GM13976 (cell line): ENCODE results near the gene ZWILCH.

Source experiments
- DNase-seq: peaks from one replicate; pipeline ENCODE4 v3.0.0; 2012; ENCODE audit warnings: low spot score
- in situ Hi-C: fragments of 300-500 bp; cut with MboI; formaldehyde crosslinking; loops from one replicate; pipeline ENCODE4 v1.12.0; 2022; ENCODE audit warnings: low sequenced_read_pairs, mixed read lengths, inconsistent platforms; ENCODE audit not compliant: unreplicated experiment
- TF ChIP-seq, protein P1 (sequence below): IDR thresholded peaks from 2 replicates; pipeline ENCODE4 v1.5.1; 2012; ENCODE audit warnings: borderline replicate concordance, mild to moderate bottlenecking; ENCODE audit not compliant: insufficient read depth; ENCODE audit errors: extremely low read depth, missing control alignments, control extremely low read depth

ZWILCH gene

GRCh38 chr15:66472176-66472999 is 32.7 kb upstream of the ZWILCH start:
- DNase-seq, result peak; percentile 80
- in situ Hi-C loops, result no loop called here
- TF ChIP-seq, protein P1, sequence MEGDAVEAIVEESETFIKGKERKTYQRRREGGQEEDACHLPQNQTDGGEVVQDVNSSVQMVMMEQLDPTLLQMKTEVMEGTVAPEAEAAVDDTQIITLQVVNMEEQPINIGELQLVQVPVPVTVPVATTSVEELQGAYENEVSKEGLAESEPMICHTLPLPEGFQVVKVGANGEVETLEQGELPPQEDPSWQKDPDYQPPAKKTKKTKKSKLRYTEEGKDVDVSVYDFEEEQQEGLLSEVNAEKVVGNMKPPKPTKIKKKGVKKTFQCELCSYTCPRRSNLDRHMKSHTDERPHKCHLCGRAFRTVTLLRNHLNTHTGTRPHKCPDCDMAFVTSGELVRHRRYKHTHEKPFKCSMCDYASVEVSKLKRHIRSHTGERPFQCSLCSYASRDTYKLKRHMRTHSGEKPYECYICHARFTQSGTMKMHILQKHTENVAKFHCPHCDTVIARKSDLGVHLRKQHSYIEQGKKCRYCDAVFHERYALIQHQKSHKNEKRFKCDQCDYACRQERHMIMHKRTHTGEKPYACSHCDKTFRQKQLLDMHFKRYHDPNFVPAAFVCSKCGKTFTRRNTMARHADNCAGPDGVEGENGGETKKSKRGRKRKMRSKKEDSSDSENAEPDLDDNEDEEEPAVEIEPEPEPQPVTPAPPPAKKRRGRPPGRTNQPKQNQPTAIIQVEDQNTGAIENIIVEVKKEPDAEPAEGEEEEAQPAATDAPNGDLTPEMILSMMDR, result no peak

- DNase-seq, result no peak
- in situ Hi-C loops, result no loop called here
- TF ChIP-seq, protein P1, result no peak
Observed at GRCh38 chr15:66474135-66474534, 31.0 kb upstream of the ZWILCH start.

- TF ChIP-seq, protein P1, result no peak
- DNase-seq, result no peak
- in situ Hi-C loops, result no loop called here
Observed at GRCh38 chr15:66474963-66475362, 30.2 kb upstream of the ZWILCH start.

GRCh38 chr15:66476535-66476934 is 28.6 kb upstream of the ZWILCH start:
- TF ChIP-seq, protein P1, result no peak
- DNase-seq, result no peak
- in situ Hi-C loops, result no loop called here

GRCh38 chr15:66477011-66477410 is 28.1 kb upstream of the ZWILCH start:
- in situ Hi-C loops, result no loop called here
- TF ChIP-seq, protein P1, result no peak
- no peak for DNase-seq

DNA sequence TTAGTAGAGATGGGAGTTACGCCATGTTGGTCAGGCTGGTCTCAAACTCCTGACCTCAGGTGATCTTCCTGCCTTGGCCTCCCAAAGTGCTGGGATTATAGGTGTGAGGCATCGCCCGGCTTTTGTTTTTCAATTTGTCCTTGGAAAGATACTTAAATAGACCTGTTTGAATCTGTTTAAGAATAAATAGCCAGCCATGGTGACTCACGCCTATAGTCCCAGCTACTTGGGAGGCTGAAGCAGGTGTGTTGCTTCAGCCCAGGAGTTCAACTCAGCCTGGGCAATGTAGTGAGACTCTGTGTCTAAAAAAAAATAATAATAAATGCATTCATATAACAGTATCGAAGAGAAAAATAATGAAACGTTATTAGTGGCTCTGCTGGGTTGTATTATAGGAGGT is 24.9 kb upstream of the ZWILCH start:
- in situ Hi-C loops, result no loop called here
- no peak for DNase-seq
- TF ChIP-seq, protein P1, result no peak
